Testis (tissue), 2 donors: ENCODE data around the gene COPG1.

Experiments used
- POLR2A ChIP-seq: fragments of 450-650 bp; IDR thresholded peaks from one replicate; pipeline ENCODE4 v1.6.1; 2017; ENCODE audit warnings: antibody characterized with exemption, mild to moderate bottlenecking, moderate library complexity
- TF ChIP-seq, protein P1 (sequence below), 3 experiments: fragments of 450-650 bp in 2 of 3; fragments of 200-600 bp in 1 of 3; sonication (generic) in 1 of 3; IDR thresholded peaks; one replicate each; pipeline ENCODE4 v1.5.1; 2016 to 2019; ENCODE audit warnings: antibody characterized with exemption in 3 of 3, mild to moderate bottlenecking in 2 of 3, moderate library complexity in 1 of 3

DNA sequence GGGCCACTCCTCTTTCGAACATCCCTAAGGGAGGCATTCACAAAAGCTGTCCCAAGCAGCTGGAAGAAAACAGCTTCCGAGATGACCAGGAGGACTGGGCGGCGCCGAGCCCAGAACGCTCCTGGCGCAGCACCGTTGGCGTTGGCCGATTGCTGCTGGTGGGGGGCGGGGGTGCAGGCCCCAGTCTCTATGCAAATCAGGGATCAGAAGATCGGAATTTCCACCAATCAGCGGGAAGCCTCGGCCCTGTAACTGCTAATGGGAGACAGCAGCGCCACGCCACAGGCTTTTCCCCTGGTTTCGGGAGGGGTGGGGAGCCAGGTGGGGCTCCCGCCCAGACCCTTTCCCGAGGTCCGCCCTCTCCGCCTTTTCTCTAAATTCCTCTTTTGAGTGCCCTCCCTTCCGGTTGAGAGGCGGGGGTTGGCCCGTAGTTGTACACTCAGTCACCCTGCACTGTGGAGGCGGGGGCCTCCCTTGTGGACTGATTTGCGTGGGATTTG, 56.2 kb downstream of the COPG1 start:
- TF ChIP-seq, protein P1, sequence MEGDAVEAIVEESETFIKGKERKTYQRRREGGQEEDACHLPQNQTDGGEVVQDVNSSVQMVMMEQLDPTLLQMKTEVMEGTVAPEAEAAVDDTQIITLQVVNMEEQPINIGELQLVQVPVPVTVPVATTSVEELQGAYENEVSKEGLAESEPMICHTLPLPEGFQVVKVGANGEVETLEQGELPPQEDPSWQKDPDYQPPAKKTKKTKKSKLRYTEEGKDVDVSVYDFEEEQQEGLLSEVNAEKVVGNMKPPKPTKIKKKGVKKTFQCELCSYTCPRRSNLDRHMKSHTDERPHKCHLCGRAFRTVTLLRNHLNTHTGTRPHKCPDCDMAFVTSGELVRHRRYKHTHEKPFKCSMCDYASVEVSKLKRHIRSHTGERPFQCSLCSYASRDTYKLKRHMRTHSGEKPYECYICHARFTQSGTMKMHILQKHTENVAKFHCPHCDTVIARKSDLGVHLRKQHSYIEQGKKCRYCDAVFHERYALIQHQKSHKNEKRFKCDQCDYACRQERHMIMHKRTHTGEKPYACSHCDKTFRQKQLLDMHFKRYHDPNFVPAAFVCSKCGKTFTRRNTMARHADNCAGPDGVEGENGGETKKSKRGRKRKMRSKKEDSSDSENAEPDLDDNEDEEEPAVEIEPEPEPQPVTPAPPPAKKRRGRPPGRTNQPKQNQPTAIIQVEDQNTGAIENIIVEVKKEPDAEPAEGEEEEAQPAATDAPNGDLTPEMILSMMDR (IDR thresholded peaks at IDR 0.05) = no peak
- TF ChIP-seq POLR2A = no peak
